Peyer's patch (tissue), 4 donors: Measurements from ENCODE around the gene UNKL.

Experiments used
- CTCF ChIP-seq, 6 experiments: fragments of 450-650 bp in 4 of 6; fragments of 200-600 bp in 2 of 6; sonication (generic) in 1 of 6; IDR thresholded peaks; one replicate each; pipeline ENCODE4 v1.5.1; 2017 to 2019; ENCODE audit warnings: antibody characterized with exemption in 6 of 6, mild to moderate bottlenecking in 3 of 6, moderate library complexity in 1 of 6
- POLR2A ChIP-seq, 2 donors: fragments of 450-650 bp; IDR thresholded peaks; one replicate each; pipeline ENCODE4 v1.5.1; 2017; ENCODE audit warnings: antibody characterized with exemption in 2 of 2, mild to moderate bottlenecking in 2 of 2, moderate library complexity in 2 of 2

GRCh38 chr16:1351582-1352362 lies 62.7 kb downstream of the UNKL start, which contains the start of the genes GNPTG and TSR3:
- peak in 1 of 6 experiments; percentile 2 for TF ChIP-seq CTCF (IDR thresholded peaks at IDR 0.05)
- peak; percentile 42 to 77 for TF ChIP-seq POLR2A (IDR thresholded peaks at IDR 0.05)
